BE2C (cell line): ENCODE results near the gene GCN1.

ENCODE experiments used
- DNase-seq: peaks from one replicate; pipeline ENCODE4 v3.0.0-alpha.2; 2020
- H3K27me3 ChIP-seq: fragments of 250-450 bp; sonication (Bioruptor Pico); 2 replicates; pipeline ENCODE4 v1.5.1; 2020; ENCODE audit warnings: mild to moderate bottlenecking
- H3K36me3 ChIP-seq: fragments of 250-450 bp; sonication (Bioruptor Pico); 2 replicates; pipeline ENCODE4 v1.5.1; 2020; ENCODE audit warnings: mild to moderate bottlenecking
- H3K4me1 ChIP-seq: fragments of 250-450 bp; sonication (Bioruptor Pico); 2 replicates; pipeline ENCODE4 v1.5.1; 2020
- H3K4me3 ChIP-seq: 2 replicates; pipeline ENCODE4 v1.5.1; 2011; ENCODE audit warnings: low read depth, low read length
- H3K9me3 ChIP-seq: fragments of 250-450 bp; sonication (Bioruptor Pico); 2 replicates; pipeline ENCODE4 v1.5.1; 2020
- TF ChIP-seq, protein P1 (sequence below): IDR thresholded peaks from 2 replicates; pipeline ENCODE4 v1.5.1; 2012; ENCODE audit warnings: mild to moderate bottlenecking, low read depth, low read length

Gene GCN1

DNA sequence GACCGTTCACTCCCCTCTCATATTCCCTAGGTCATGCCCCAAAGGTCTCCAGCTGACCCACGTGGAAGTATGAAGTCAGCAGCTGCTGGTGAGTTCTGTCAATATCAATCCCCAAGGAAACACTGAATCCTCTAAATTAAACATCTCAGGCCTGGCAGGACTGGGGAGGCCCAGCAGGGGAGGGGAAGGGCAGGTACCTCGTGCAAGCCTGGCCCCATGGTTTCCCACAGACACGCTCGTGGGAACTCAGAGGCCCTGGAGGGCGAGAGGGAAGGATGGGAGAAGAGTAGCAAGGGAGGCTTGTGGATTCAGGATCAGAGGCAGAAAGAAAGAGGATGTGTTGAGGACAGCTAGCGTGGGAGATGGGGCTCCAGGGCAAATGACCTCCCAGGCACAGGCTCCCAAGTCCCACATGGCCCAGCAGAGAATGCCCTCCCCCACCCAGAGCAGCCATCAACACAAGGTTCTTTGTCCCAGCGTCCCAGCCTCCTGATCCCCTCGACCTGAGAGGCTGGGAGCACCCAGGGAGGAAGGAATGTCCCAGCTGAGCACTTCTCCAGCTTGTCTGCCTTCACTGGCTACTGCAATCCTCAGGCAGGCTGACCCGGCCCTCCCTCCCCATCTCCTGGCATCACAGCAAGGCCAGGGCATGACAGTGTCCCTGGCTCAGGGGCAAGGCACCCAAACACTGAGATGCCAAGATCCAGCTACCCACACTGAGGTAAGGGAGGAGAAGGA lies 26.5 kb upstream of the GCN1 start:
- Histone ChIP-seq H3K27me3 (no peaks in the 10 kb centered on the region), H3K4me3 (no peak overlapping the region), H3K9me3 (no peaks in the 10 kb centered on the region), H3K36me3 (peaks cover 20% of the 10 kb centered on the region), H3K4me1 (peaks cover 4% of the 10 kb centered on the region)
- TF ChIP-seq, protein P1, sequence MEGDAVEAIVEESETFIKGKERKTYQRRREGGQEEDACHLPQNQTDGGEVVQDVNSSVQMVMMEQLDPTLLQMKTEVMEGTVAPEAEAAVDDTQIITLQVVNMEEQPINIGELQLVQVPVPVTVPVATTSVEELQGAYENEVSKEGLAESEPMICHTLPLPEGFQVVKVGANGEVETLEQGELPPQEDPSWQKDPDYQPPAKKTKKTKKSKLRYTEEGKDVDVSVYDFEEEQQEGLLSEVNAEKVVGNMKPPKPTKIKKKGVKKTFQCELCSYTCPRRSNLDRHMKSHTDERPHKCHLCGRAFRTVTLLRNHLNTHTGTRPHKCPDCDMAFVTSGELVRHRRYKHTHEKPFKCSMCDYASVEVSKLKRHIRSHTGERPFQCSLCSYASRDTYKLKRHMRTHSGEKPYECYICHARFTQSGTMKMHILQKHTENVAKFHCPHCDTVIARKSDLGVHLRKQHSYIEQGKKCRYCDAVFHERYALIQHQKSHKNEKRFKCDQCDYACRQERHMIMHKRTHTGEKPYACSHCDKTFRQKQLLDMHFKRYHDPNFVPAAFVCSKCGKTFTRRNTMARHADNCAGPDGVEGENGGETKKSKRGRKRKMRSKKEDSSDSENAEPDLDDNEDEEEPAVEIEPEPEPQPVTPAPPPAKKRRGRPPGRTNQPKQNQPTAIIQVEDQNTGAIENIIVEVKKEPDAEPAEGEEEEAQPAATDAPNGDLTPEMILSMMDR, result no peak
- no peak for DNase-seq

DNA sequence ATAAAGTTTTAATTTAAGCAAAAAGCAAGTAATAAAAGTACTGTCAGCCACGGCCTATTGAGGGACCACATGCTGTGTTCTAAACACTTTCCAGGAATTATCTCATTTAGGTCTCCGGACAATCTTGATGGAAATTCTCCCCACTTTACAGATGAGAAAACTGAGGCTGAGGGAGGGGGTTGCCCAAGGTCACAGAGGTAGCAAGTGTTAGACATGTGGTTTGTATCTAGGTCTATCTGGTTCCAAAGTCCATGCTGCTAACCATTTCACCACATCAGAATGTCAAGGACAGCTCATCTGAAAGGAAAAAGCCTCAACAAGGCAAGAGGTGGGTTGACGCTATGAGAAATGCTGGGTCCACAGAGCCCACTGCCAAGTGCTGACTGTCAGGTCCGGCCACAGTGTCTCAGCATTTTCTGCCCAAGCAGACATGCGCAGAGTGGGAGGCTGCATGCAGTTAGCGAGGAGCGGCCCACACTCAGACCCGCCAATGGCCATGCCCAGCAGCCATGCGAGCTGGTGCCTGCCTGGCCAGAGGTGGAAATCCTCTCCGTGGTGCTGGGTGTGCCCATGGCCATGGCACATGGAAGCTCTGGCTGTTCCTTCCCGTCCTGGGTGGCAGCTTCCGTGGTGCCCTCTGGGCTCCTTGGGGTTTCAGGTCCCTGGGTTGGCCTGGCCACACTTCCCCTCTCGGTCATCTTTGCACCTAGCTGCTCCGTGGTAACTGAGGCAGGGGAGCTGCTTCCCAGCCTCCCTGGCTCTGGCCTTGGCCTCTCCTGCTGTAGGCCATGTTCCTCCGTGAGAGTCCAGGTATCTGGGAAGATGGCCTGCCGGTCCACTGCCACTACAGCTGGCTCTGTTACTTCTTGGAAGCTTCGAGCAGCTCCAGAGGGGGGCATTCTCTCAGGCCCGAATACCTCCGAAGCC lies 24.4 kb upstream of the GCN1 start:
- Histone ChIP-seq H3K4me1 (no peaks in the 10 kb centered on the region; the same call in 1 of the 2 replicates), H3K27me3 (no peaks in the 10 kb centered on the region), H3K9me3 (no peaks in the 10 kb centered on the region), H3K4me3 (no peak overlapping the region), H3K36me3 (peaks cover 23% of the 10 kb centered on the region)
- no peak for DNase-seq
- TF ChIP-seq, protein P1, result no peak

DNA sequence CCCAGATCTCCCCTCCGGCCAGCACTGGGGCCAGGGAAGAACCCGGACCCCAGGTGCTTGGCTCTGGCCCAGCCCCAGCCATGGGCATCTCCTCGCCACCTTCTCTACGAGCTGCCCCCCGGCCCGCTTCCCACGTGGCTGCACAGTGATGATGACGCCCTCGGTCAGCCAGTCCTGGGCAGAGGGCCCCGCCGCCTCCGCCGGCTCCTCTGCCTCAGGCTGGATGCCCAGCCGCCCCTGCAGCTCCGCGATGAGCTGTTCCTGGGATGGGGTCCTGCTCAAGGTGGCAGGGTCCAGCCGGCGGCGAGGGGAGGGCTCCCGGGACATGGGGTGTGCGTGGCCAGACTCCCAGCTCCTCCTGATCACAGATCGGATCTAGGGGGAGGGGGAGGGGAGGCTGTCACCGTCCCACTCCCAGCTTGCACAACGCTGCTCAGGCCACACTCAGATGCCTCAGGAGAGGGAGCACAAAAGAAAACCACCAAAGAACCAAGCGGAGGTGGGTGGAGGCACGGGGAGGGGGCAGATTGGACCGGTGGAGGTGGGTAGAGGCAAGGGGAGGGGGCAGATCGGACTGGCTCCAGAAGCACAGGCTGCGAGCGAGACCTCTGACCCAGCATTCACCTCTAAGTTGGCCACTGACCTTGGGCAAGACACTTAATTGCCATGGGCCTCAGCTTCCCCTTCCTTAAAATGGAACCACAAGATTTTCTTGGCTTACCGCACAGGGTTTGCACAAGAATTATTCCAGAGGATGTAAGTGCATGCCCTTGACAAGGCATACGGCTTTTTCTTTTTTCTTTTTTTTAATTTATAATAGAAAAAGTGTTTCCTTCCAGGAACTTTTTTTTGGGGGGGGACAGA lies 22.5 kb upstream of the GCN1 start:
- peaks cover 20% of the 10 kb centered on the region for H3K36me3 ChIP-seq
- H3K27me3 ChIP-seq, result no peaks in the 10 kb centered on the region
- peak overlapping the region; percentile 42 for H3K4me3 ChIP-seq
- H3K4me1 ChIP-seq, result no peaks in the 10 kb centered on the region; the same call in 1 of the 2 replicates
- DNase-seq, result peak; percentile 58
- TF ChIP-seq, protein P1, result no peak
- no peaks in the 10 kb centered on the region for H3K9me3 ChIP-seq

DNA sequence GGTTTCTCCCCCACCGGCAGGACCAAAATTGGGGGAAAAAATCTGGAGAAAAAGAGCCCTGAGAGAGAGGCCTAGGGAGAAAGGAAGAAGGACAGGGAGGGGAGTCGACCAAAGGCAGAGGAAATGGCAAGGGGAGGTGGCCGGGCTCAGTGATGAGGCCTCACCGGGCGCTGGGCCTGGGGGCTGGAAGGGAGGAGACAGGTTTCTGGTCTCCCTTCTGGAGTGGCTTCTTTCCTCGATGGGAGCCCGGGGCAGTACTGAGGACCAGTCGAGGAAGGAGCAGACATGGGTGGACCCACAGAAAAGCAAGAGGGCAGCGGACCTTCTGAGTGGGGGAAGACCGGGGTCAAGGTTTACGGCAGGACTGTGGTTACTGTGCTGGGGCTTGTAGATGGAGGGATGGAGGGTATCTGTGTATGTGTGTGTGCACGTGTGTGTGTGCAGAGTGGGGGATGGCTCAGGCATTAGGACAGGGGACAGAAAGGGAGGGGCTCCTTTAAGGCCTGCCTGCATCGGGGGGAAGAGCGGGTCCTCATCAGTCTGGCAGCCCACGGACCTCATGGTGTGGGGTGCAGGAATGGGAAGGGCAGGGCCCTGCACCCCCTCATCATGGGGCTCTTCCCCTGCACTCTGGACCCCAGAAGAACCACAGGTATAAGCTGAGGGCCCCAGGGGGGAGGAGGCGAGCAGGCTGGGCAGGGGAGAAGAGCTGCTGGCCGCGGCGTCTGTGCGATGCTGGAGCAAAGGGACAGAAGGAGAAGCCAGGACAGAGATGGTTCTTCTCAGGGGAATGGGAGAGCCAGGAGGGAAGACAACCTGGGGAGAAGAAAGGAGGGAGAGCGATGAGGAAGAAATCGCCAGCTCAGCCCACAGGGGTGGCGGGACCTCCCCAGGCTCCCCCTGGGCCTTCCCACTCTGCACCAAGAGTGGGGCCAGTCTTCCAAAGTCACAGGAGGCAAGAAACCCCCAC lies 21.5 kb upstream of the GCN1 start:
- Histone ChIP-seq H3K9me3 (no peaks in the 10 kb centered on the region), H3K27me3 (no peaks in the 10 kb centered on the region), H3K36me3 (peaks cover 18% of the 10 kb centered on the region), H3K4me3 (no peak overlapping the region), H3K4me1 (no peaks in the 10 kb centered on the region; the same call in 1 of the 2 replicates)
- DNase-seq, result no peak
- TF ChIP-seq, protein P1, result no peak

DNA sequence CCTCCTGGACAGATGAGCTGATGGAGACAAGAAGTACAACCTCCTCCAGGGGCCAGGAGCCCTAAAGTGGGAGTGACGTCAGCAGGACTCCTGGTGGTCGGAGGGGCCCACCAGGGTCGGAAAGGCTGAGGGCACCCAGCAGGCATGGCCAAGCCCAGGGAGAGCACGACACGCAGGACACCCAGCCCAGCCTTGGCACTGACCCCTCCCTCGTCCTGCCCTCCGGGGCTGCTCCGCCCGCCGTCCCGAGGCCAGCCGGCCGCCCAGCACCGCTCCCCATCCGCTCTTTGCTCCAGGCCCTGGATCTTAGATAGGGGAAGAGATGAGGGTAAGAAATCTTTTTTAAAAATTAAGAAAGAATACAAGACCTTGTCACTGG lies 20.8 kb upstream of the GCN1 start:
- DNase-seq, result no peak
- H3K4me1 ChIP-seq, result no peaks in the 10 kb centered on the region; the same call in 1 of the 2 replicates
- no peak overlapping the region for H3K4me3 ChIP-seq
- TF ChIP-seq, protein P1, result no peak
- no peaks in the 10 kb centered on the region for H3K9me3 ChIP-seq
- peaks cover 19% of the 10 kb centered on the region for H3K36me3 ChIP-seq
- H3K27me3 ChIP-seq, result no peaks in the 10 kb centered on the region
